GM12878 (cell line): ENCODE measurements around the gene RPS16. TPM values are rescaled to one million over a fixed set of nuclear protein-coding genes. Genes with fewer than 3 reads are reported as not detected.

ENCODE experiments used
- BCL11A ChIP-seq: IDR thresholded peaks from 2 replicates; pipeline ENCODE4 v1.6.1; 2011; ENCODE audit warnings: low read depth, low read length
- CHD2 ChIP-seq: IDR thresholded peaks from 2 replicates; pipeline ENCODE4 v1.6.1; 2011; ENCODE audit warnings: low read depth, low read length, improper control_type of control experiment, borderline replicate concordance
- CREB1 ChIP-seq: IDR thresholded peaks from 2 replicates; pipeline ENCODE4 v1.6.1; 2012; ENCODE audit warnings: low read depth, mild to moderate bottlenecking, inconsistent platforms
- E2F8 ChIP-seq: fragments of 450-650 bp; IDR thresholded peaks from 2 replicates; pipeline ENCODE4 v1.6.1; 2018; ENCODE audit warnings: mild to moderate bottlenecking, low read depth, moderate library complexity; ENCODE audit not compliant: partially characterized antibody
- EZH2 ChIP-seq: IDR thresholded peaks from 2 replicates; pipeline ENCODE4 v1.6.1; 2012; ENCODE audit warnings: low read depth, mild to moderate bottlenecking, control low read depth, inconsistent platforms, low read length, borderline replicate concordance; ENCODE audit not compliant: control insufficient read depth
- HDGF ChIP-seq: fragments of 450-650 bp; IDR thresholded peaks from 2 replicates; pipeline ENCODE4 v1.6.1; 2016; ENCODE audit warnings: antibody characterized with exemption
- LARP7 ChIP-seq: fragments of 450-650 bp; IDR thresholded peaks from 2 replicates; pipeline ENCODE4 v1.6.1; 2017; ENCODE audit warnings: mild to moderate bottlenecking
- MAX ChIP-seq: IDR thresholded peaks from 2 replicates; pipeline ENCODE4 v1.6.1; 2012; ENCODE audit warnings: low read depth, low read length, improper control_type of control experiment
- MLLT1 ChIP-seq: fragments of 450-650 bp; IDR thresholded peaks from 2 replicates; pipeline ENCODE4 v1.6.1; 2016; ENCODE audit warnings: mild to moderate bottlenecking
- NBN ChIP-seq: fragments of 450-650 bp; IDR thresholded peaks from 2 replicates; pipeline ENCODE4 v1.6.1; 2016
- NFYA ChIP-seq: IDR thresholded peaks from 2 replicates; pipeline ENCODE4 v1.6.1; 2011; ENCODE audit warnings: low read depth, mild to moderate bottlenecking, low read length, improper control_type of control experiment, borderline replicate concordance
- RB1 ChIP-seq: fragments of 450-650 bp; formaldehyde crosslinking; IDR thresholded peaks from 2 replicates; pipeline ENCODE4 v1.6.1; 2017; ENCODE audit warnings: mild to moderate bottlenecking, borderline replicate concordance
- RCOR1 ChIP-seq: conservative IDR thresholded peaks from 2 replicates; pipeline ENCODE4 v1.6.1; 2012; ENCODE audit warnings: low read depth, low read length, improper control_type of control experiment
- REST ChIP-seq: IDR thresholded peaks from 2 replicates; pipeline ENCODE4 v1.6.1; 2012; ENCODE audit warnings: mild to moderate bottlenecking, low read depth, low read length
- SKIL ChIP-seq: fragments of 450-650 bp; IDR thresholded peaks from 2 replicates; pipeline ENCODE4 v1.6.1; 2017; ENCODE audit warnings: mild to moderate bottlenecking, low read depth, inconsistent platforms; ENCODE audit not compliant: poor library complexity, severe bottlenecking
- STAT3 ChIP-seq: IDR thresholded peaks from 2 replicates; pipeline ENCODE4 v1.6.1; 2011; ENCODE audit warnings: low read depth, low read length, improper control_type of control experiment
- TARDBP ChIP-seq: IDR thresholded peaks from 2 replicates; pipeline ENCODE4 v1.6.1; 2016; ENCODE audit warnings: borderline replicate concordance
- TCF3 ChIP-seq: IDR thresholded peaks from 2 replicates; pipeline ENCODE4 v1.6.1; 2012; ENCODE audit warnings: low read depth, mild to moderate bottlenecking, low read length, borderline replicate concordance; ENCODE audit not compliant: insufficient read depth
- WRNIP1 ChIP-seq: IDR thresholded peaks from 2 replicates; pipeline ENCODE4 v1.6.1; 2011; ENCODE audit warnings: low read depth, low read length, improper control_type of control experiment, borderline replicate concordance
- YY1 ChIP-seq: IDR thresholded peaks from 2 replicates; pipeline ENCODE4 v1.6.1; 2011; ENCODE audit warnings: low read depth, mild to moderate bottlenecking, low read length
- ZNF274 ChIP-seq: IDR thresholded peaks from one replicate; pipeline ENCODE4 v1.8.0; 2011; ENCODE audit not compliant: insufficient read length, insufficient read depth
- polyA plus RNA-seq, 11 experiments: library from polyadenylated mRNA; depleted of rRNA in 4 of 11; unstranded in 6 of 11; stranded (reverse) in 5 of 11; fragments of >200 nt; fragmentation: Nextera tagmentation in 4 of 11; fragmentation: Illumina TruSeq in 1 of 11; extraction: Ambion mirVana in 4 of 11; extraction: Trizol in 1 of 11; gene quantifications; 1 replicate in 1 of 11; 2 replicates in 10 of 11; pipeline versions ENCODE4 v1.2.1 to v1.2.3, GENCODE V29; 2011 to 2016; ENCODE audit warnings: inconsistent platforms in 2 of 11, missing spikeins in 2 of 11, low read depth in 1 of 11
- total RNA-seq, 4 experiments: library from RNA; depleted of rRNA in 3 of 4; stranded (reverse); fragments of >200 nt in 3 of 4; fragmentation: Illumina TruSeq in 1 of 4; extraction: Trizol in 1 of 4; gene quantifications; 2 replicates each; pipeline versions ENCODE4 v1.2.1 to v1.2.3, GENCODE V29; 2013 to 2021

Gene RPS16
- total and polyA plus RNA-seq, 10 of the 15 experiments (the other 5 are each of a cell fraction or from before 2014, with no cell fraction given): 148 to 4,810 (median 2,343) TPM

- no peak for TF ChIP-seq LARP7
- TF ChIP-seq CREB1: no peak
- no peak for TF ChIP-seq ZNF274
- TF ChIP-seq CHD2: peak; percentile 81
- peak; percentile 50 for TF ChIP-seq MLLT1
- TF ChIP-seq STAT3: no peak
- TF ChIP-seq MAX: no peak
- TF ChIP-seq SKIL: peak; percentile 48
- TF ChIP-seq REST: no peak
- TF ChIP-seq RCOR1: no peak
- TF ChIP-seq YY1: no peak
- 0 out of 2 replicates have a peak, but pooled peaks have one; percentile 15 for TF ChIP-seq TCF3
- TF ChIP-seq EZH2: no peak
- TF ChIP-seq E2F8: no peak
- peak; percentile 98 for TF ChIP-seq HDGF
- peak; percentile 61; the same call in 1 of the 2 replicates for TF ChIP-seq RB1
- TF ChIP-seq TARDBP: no peak
- no peak for TF ChIP-seq BCL11A
- peak; percentile 78; the same call in 1 of the 2 replicates for TF ChIP-seq WRNIP1
- TF ChIP-seq NBN: peak; percentile 71
- no peak for TF ChIP-seq NFYA
Observed at GRCh38 chr19:39405958-39406655, 29.6 kb downstream of the RPS16 start (continued).
